ENCODE measurements around the gene DCTN2.

DNA sequence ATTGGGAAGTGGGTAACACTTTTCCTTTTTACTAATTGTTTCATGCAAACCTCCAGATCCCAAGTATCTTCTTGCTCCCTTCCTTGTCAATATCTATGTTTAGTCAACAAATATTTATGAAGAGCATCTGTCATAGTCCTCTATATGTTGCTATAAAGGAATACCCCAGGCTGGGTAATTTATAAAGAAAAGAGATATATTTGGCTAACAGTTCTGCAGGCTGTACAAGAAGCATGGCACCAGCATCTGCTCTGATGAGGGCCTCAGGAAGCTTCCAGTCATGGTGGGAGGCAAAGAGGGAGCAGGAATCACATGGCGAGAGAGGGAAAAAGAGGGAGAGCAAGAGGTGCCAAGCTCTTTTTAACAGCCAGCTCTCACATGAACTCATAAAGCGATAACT lies 7.5 kb upstream of the DCTN2 start:
- TF ChIP-seq ELF4 (IDR thresholded peaks at IDR 0.05): no peak
- no peak for TF ChIP-seq FOXK2 (IDR thresholded peaks at IDR 0.05)
- no peak for TF ChIP-seq FOXM1 (IDR thresholded peaks at IDR 0.05; ENCODE audit: borderline replicate concordance)
- TF ChIP-seq HDGF (IDR thresholded peaks at IDR 0.05; ENCODE audit: borderline replicate concordance): no peak
- TF ChIP-seq, protein P1, sequence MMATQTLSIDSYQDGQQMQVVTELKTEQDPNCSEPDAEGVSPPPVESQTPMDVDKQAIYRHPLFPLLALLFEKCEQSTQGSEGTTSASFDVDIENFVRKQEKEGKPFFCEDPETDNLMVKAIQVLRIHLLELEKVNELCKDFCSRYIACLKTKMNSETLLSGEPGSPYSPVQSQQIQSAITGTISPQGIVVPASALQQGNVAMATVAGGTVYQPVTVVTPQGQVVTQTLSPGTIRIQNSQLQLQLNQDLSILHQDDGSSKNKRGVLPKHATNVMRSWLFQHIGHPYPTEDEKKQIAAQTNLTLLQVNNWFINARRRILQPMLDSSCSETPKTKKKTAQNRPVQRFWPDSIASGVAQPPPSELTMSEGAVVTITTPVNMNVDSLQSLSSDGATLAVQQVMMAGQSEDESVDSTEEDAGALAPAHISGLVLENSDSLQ (IDR thresholded peaks at IDR 0.05): no peak
- no peak for TF ChIP-seq L3MBTL2 (conservative IDR thresholded peaks at IDR 0.05)
- no peak for TF ChIP-seq SP1 (IDR thresholded peaks at IDR 0.05)
- TF ChIP-seq TARDBP (IDR thresholded peaks at IDR 0.05): no peak
- no peak for TF ChIP-seq BHLHE40 (IDR thresholded peaks at IDR 0.05; ENCODE audit: borderline replicate concordance)
